Measurements from ENCODE around the gene LAMA4. TPM values are rescaled to one million over a fixed set of nuclear protein-coding genes. Genes with fewer than 3 reads are reported as not detected.

Gene LAMA4
- total RNA-seq, 1 donor from 2014 or later, result 0.22 TPM

GRCh38 chr6:112283621-112284020 lies 29.3 kb upstream of the LAMA4 start:
- no peak overlapping the region for H3K27ac Mint-ChIP-seq (ENCODE audit: unreplicated experiment)
- TF ChIP-seq CTCF (IDR thresholded peaks at IDR 0.05; ENCODE audit: partially characterized antibody, unreplicated experiment), result no peak
- H3K9me3 Mint-ChIP-seq (ENCODE audit: unreplicated experiment), result no peaks in the 10 kb centered on the region
- no peak for DNase-seq
- H3K4me1 Mint-ChIP-seq (ENCODE audit: low read depth, unreplicated experiment), result peaks cover 20% of the 10 kb centered on the region
- H3K27me3 Mint-ChIP-seq (ENCODE audit: unreplicated experiment), result no peaks in the 10 kb centered on the region
- no peaks in the 10 kb centered on the region for H3K36me3 Mint-ChIP-seq (ENCODE audit: unreplicated experiment)
- no peak overlapping the region for H3K4me3 Mint-ChIP-seq (ENCODE audit: unreplicated experiment)

- H3K27ac Mint-ChIP-seq (ENCODE audit: unreplicated experiment), result peak overlapping the region; percentile 20
- peaks cover 18% of the 10 kb centered on the region for H3K4me1 Mint-ChIP-seq (ENCODE audit: low read depth, unreplicated experiment)
- no peak for TF ChIP-seq CTCF (IDR thresholded peaks at IDR 0.05; ENCODE audit: partially characterized antibody, unreplicated experiment)
- H3K27me3 Mint-ChIP-seq (ENCODE audit: unreplicated experiment), result no peaks in the 10 kb centered on the region
- peak overlapping the region; percentile 53 for H3K4me3 Mint-ChIP-seq (ENCODE audit: unreplicated experiment)
- no peaks in the 10 kb centered on the region for H3K36me3 Mint-ChIP-seq (ENCODE audit: unreplicated experiment)
- no peaks in the 10 kb centered on the region for H3K9me3 Mint-ChIP-seq (ENCODE audit: unreplicated experiment)
- DNase-seq, result peak; percentile 26
Observed at GRCh38 chr6:112281821-112282615, 27.7 kb upstream of the LAMA4 start.

- H3K36me3 Mint-ChIP-seq (ENCODE audit: unreplicated experiment), result no peaks in the 10 kb centered on the region
- no peaks in the 10 kb centered on the region for H3K9me3 Mint-ChIP-seq (ENCODE audit: unreplicated experiment)
- no peak overlapping the region for H3K27ac Mint-ChIP-seq (ENCODE audit: unreplicated experiment)
- DNase-seq, result no peak
- TF ChIP-seq CTCF (IDR thresholded peaks at IDR 0.05; ENCODE audit: partially characterized antibody, unreplicated experiment), result no peak
- no peak overlapping the region for H3K4me3 Mint-ChIP-seq (ENCODE audit: unreplicated experiment)
- H3K27me3 Mint-ChIP-seq (ENCODE audit: unreplicated experiment), result no peaks in the 10 kb centered on the region
- H3K4me1 Mint-ChIP-seq (ENCODE audit: low read depth, unreplicated experiment), result peaks cover 18% of the 10 kb centered on the region
Observed at GRCh38 chr6:112279031-112279935, 24.9 kb upstream of the LAMA4 start.

DNA sequence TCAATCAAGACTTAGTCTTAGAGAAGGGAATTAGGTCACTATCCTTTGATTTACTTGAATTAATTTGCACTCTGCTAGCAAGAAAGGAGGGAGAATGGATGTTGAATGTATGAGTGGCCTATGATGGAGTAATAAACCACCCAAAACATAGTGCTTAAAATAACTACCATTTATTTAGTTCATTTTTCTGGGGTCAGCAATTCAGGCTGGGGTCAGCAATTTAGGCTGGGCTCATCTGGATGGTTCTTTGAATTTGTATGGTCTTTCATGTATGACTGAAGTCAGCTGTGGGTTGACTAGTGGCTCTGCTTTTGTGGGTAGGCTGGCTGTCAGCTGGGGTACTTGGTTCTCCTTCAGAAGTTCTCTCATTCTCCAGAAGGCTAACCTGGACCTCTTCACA lies 21.0 kb upstream of the LAMA4 start:
- H3K36me3 Mint-ChIP-seq (ENCODE audit: unreplicated experiment), result no peaks in the 10 kb centered on the region
- peaks cover 2% of the 10 kb centered on the region for H3K27me3 Mint-ChIP-seq (ENCODE audit: unreplicated experiment)
- no peak overlapping the region for H3K27ac Mint-ChIP-seq (ENCODE audit: unreplicated experiment)
- H3K4me3 Mint-ChIP-seq (ENCODE audit: unreplicated experiment), result no peak overlapping the region
- peaks cover 9% of the 10 kb centered on the region for H3K4me1 Mint-ChIP-seq (ENCODE audit: low read depth, unreplicated experiment)
- peaks cover 2% of the 10 kb centered on the region for H3K9me3 Mint-ChIP-seq (ENCODE audit: unreplicated experiment)
- TF ChIP-seq CTCF (IDR thresholded peaks at IDR 0.05; ENCODE audit: partially characterized antibody, unreplicated experiment), result no peak
- DNase-seq, result no peak
